HG03575 (cell line): ENCODE results near the gene RASA3.
"Not testable (repeated sequence)": the region's sequence is repeated elsewhere in the genome, so short reads cannot be mapped to it uniquely, and the experiment has no call there.

ENCODE experiments used
- ATAC-seq: cut with Tn5 transposase; IDR thresholded peaks from one replicate; pipeline ENCODE4 v1.9.1; 2021; ENCODE audit not compliant: unreplicated experiment, insufficient number of reproducible peaks, low FRiP score; ENCODE audit errors: extremely low read depth

Gene RASA3

DNA sequence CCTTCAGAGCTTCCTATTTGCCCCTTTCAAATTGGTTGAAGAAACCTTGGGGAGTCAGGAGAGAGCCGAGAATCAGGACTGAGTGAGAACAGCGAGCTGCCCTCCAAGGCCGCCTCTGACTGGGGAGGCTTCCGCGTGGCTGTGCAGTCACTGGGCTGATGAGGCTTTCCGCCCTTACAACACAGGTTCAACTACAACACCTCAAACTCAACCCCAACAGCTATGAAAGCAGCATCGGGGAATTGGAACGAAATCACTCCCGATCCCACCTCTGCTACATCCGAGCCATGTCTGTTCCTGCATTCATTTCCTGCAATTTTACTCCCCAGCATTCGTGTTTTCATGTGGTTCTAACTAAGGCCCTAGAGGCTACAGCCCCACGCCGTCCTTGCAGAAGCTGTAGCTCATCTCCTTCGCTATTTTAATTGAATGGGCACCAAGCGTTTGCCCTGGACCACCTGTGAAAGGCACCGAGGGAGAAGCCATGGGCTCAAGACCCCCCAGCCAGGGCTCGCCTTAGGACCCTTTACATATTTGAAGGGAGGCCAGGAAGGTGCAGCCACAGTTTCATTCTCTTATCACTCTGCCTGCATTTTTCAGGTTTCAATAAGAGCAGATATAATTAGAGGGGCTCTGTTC, 12.3 kb upstream of the RASA3 start:
- ATAC-seq = no peak

GRCh38 chr13:114143806-114144605, 11.6 kb upstream of the RASA3 start:
- no peak for ATAC-seq

GRCh38 chr13:114142640-114143490, 10.4 kb upstream of the RASA3 start:
- ATAC-seq = no peak

DNA sequence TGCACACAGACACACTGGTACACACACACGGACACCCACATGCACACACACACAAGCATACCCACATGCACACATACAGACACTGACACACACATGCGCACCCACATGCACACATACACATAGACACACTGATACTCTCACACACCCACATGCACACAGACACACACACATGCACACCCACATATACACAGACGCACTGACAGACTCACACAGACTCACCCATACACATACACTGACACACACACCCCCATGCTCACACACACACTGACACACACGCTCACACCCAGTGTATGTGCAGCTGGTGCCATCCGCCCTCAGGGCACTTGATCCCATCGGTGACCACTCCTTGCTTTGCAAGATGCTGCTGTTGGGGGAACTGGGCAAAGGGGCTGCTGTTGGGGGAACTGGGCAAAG, 9.7 kb upstream of the RASA3 start:
- no peak for ATAC-seq

DNA sequence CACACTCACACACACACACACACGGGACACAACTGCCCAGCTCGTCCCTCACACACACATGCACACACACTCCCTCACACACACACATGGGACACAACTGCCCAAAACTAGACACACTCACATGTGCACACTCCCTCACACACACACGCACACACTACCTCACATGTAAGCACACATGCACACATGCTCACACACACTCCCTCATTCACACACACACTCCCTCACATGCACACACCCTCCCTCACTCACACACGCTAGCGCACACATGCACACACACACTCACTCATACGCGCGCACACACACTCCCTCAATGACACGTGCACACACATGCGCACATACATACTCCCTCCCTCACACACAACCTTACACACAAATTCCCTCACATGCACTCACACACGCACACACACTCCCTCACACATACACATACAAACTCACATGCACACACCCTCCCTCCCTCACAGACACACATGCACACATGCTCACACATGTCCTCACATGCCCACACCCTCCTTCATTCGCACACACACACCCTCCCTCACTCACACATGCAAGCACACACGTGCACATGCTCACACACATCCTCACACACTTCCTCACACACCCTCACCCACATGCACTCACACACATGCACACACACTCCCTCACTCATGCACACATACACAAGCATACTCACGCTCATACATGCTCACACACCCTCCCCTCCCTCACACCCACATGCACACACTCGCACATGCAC, 9.0 kb upstream of the RASA3 start:
- ATAC-seq = no peak

DNA sequence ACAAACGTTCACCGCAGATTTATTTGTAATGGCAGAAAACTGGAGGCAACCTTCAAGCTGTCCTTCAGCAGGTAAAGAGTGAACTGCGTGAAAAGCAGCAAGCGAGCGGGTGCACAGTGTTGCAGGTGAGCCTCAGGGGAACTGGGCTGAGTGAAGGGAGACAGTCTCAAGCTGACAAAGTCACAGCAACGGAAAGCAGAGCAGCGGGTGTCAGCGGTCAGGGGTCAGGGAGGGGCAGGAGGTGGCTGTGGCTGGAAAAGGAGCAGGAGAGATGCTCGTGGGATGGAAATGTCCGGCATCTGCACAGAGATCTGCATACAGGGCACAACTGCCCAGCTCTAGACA, 8.5 kb upstream of the RASA3 start:
- no peak for ATAC-seq

DNA sequence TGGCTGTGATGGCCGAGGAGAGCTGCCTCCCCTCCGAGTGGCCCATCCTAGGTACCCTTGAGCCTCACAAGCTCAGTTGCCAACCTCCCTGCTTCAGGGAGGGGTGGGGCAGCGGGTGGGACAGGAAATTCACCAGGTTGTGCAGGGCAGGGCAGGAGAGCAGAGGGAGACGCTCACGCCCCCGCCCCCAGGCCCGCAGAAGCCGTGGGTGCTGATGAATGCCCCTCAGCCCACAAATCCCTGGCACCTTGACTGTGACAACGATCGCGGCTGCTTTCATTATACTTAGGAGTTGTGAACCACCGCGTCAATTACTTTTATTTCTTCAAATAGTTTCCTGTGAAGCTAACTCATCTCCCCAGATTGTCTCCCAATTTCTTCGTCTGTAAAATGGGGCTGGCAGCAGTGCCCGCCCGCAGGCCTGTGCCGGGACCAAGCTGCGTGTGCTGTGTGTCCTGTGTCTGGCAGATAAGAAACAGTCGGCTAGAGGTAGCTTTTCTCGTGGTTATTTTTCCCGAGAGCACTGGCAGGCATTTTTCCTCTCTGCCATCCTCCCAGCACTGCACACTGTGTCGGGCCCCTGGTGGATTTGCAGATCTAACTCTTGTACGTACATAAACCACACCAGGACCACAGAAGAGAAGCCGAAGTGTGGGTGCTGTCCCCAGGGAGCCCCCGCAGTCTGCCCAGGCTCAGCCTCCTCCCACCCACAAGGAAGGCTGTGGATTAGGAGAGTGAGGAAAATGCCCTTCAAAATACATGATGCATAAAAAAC, 7.9 kb upstream of the RASA3 start:
- no peak for ATAC-seq

DNA sequence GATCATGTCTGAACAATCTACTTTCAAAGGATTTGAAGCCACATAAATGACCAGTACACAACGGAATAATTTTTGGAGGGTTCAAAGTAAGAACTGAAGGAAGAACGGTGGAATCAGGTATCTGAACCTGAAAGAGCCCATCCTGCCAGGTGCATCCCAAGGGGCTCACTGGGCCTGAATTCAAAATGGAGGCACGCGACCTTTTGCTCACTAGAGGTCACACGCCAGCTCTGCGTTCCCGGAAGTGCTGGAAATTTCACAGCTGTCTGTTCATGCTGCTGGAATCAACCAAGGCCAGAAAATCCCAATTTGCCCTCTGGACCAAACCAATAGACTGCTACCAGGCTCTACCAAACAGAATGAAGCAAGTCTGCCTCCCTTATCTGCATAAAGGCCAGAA, 4.2 kb upstream of the RASA3 start:
- ATAC-seq = no peak

DNA sequence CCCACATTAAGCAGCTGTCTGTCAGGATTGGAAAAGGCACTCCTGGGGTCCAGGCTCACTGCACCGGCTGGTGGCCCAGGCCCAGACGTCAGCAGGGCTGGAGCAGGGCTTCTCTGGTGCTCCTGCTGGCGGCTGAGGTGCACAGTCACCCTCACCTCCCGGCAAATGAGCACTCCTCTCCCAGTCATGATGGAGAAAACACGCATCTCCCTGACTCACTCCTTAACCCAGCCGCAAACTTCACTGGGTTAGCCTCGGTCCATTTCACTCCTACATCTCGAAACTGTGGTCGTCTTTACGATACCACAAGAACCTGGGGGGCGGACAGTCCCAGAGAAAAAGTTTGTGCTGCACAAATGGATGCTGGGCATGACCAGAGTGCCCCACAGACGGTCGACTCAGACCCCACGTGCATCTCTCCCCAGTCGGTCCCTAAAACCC, 3.3 kb upstream of the RASA3 start:
- no peak for ATAC-seq

DNA sequence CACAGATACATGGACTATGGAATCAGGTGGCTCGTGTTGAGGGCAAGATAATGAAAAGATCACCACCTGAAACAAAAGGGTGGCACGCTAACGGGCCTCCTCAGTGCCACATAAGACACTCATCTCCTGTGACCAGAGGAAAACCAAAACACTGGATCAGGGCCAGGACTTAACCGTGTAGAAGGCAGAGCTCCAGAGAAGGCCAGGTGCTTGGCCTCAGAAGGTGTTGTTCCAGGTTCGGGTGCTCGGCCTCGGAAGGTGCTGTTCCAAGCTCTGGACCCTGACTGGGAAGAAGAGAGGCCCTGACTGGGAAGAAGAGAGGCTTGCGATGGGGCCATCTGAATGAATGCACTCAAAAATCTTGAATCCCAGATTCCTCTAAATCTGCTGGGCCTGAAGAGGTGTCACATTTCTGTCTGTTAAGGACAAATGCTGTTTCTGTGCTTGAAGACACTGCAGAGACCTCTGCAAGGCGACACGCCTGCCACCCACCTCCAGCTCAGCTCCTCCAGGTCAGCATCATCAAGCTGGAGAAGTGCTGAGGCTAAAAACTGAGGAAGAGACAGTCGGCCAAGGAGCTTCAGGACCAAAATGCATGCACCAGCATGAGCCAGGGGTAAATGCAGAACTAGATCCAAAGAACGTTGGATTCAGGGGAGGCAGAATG, 2.7 kb upstream of the RASA3 start:
- no peak for ATAC-seq

DNA sequence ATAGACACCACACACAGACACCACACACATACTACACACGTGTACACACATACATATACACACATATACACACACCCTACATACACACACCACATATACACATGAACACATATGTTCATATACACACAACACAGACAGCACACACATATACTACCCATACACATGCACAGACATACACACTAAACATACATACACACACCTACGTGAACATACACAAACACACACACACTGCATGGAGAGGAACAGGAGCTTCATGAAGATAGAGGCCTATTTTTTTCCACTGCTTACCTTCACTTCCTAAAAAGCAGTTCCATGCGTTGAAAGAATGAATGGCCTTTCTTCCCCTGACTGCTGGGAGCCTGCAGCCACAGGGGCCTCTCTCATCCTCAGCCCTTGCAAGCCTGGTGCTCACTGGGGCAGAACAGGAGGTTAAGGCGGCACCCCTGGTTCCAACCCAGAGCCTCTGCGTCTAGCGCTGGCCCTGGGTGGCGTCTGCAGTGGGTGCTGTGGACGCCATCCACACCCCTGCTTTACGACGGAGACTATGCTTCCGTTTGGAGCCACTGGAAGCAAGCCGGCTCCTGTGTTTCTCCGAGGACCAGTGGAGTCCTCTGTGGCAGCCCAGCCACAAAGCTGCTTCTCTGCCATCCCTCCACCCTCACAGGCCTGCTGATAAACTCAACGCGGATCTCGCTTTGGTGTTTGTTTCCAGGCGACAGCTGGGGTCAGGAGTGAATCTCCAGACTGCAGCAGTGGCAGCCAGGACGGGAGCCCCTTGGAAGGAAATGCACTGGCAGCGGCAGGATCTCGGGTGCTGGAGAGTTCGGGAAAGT, 1.9 kb upstream of the RASA3 start:
- no peak for ATAC-seq

GRCh38 chr13:114133552-114133951, 1.1 kb upstream of the RASA3 start:
- not testable (repeated sequence) for ATAC-seq

DNA sequence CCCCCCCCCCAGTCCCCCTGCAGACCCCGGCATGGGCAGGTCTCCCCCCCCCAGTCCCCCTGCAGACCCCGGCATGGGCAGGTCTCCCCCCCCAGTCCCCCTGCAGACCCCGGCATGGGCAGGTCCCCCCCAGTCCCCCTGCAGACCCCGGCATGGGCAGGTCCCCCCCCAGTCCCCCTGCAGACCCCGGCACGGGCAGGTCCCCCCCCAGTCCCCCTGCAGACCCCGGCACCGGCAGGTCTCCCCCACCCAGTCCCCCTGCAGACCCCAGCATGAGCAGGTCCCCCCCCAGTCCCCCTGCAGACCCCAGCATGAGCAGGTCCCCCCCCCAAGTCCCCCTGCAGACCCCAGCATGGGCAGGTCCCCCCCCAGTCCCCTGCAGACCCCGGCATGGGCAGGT, 703 bp upstream of the RASA3 start:
- not testable (repeated sequence) for ATAC-seq

- no peak for ATAC-seq
These were observed 622 bp downstream of the RASA3 start for GRCh38 chr13:114131583-114132418.

DNA sequence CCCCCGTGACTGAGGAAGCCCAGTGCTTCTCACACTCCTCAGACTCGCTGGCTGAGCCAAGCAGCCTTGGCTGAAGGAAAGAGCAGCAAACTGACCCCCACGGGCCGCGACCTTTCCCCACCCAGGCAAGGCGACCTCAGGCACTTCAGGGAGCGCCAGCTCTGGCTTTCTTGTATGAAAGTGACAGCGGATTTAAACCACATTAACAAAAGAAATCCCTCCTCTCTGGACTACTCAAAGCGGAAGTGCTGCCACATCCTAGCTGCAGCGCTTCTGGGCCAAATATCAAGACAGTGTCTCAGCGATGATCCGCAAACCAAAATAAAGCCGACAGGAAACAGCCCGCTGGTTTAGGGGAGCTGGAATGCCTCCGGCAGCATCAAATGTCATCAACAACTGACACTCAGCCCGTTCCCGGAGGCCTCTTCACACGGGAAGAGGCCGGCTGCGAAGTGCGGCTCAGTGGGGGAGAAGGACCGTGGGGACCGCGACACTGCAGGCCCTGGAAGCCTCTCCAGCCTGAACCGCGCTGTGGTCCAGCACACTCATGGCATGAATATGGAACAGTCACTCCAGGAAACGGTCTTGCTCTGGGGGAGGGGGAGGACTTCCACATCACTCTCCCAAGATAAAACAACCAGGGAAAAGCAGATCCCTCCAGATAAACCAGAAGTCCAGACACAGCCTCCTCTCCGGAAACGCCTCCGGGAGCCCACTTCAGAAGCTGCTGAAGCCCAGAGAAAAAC, 1.4 kb downstream of the RASA3 start:
- ATAC-seq = no peak
